GM18867 (cell line): Measurements from ENCODE around the gene DENND5A.

Experiments used
- ATAC-seq: cut with Tn5 transposase; IDR thresholded peaks from one replicate; pipeline ENCODE4 v1.9.1; 2021; ENCODE audit warnings: mild to moderate bottlenecking, moderate library complexity; ENCODE audit not compliant: unreplicated experiment

Gene DENND5A

GRCh38 chr11:9265211-9266131 lies at the start of gene DENND5A:
Gene DENND5A, minus strand, starts transcription at chr11:9265350. Its CDS starts 281 bp downstream, at chr11:9265069.
- ATAC-seq: peak; percentile 42

DNA sequence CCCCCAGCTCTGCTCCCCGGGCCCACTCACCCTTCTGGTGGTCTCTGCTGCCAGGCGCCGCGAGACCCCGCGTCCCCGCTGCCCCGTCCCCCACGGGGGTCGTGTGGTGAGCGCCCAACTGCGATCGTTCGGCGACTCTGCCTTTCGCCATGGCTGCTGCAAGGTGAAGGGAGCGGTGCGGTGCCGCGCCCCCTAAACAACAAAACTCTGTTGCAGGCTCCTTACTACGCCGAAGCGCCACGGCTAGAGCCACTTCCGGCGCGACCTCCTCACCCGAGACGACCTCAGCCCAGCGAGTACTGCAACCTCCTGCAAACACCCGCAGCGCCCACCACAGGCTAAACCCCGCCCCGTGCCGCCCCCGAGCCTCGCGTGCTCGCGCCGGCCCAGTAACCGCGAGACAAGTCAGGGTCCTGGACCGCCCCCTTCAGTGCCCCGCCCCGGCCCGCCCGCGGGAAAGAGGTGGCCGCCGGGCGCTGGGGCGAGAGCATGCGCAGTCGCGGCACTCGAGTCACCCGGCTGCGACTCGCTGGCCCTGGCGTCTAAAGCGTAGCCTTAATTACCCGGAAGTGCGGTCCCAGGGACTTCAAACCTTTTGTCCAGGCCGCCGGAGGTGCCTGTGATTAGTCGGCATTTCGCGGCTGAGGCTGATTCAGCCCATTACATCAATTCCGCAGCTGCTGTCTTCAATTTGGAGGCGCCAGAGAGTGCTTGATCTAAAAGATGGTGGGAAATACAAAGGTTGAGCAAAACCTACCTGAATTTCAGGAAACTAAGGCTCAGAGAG lies 49.3 kb upstream of the DENND5A start, which contains the start of gene TMEM41B:
TMEM41B (minus strand) TSS at position 303 of the 787 bp plus-strand sequence; CDS start at position 151, 152 bp downstream.
- ATAC-seq: peak; percentile 96

GRCh38 chr11:9313648-9314290 lies 48.6 kb upstream of the DENND5A start:
- ATAC-seq: peak; percentile 20

DNA sequence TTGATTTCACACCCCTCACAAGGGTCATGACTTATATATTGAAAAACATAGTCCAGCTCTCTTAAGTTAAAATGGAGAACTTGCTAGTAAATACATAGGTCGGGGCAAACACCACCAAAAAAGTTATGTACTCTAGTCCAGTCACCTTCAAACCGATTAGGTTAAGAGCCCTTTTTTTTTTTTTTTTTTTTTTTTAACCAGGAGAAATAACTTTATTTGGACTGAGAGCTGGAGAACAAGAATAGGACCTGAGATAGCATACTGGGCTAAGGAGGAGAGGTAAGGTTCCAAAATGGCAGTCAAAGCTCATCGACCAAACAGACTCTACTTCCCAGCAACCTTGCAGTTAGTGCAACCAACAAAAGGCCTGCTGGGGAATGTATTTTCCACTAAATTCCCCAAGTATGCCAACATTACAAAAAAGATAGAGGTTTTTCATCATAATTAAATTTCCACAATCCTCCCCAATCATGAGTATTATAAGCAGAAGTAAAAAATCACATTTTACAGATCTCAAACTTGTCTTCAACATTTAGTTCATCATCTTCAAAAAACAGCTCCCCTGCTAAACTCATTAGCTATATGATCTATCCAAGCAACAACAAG lies 45.4 kb upstream of the DENND5A start:
- ATAC-seq: no peak

GRCh38 chr11:9304178-9304577 lies 39.0 kb upstream of the DENND5A start:
- ATAC-seq: no peak

DNA sequence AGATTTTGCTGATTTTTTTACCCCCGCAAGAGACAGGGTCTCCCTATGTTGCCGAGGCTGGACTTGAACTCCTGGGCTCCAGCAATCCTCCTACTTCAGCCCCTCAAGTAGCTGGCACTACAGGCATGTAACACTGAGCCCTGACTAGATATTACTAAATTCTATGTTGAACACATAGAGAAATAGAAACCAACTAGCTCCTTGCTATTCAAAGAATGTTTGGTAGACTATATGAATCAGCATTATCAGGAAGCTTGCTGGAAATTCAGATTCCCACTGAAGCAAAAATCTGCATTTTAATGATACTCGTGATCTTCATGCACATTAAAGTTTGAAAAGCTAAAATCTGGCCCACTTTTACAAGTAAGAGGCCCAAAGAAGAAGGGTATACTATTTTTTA lies 37.3 kb upstream of the DENND5A start:
- no peak for ATAC-seq

DNA sequence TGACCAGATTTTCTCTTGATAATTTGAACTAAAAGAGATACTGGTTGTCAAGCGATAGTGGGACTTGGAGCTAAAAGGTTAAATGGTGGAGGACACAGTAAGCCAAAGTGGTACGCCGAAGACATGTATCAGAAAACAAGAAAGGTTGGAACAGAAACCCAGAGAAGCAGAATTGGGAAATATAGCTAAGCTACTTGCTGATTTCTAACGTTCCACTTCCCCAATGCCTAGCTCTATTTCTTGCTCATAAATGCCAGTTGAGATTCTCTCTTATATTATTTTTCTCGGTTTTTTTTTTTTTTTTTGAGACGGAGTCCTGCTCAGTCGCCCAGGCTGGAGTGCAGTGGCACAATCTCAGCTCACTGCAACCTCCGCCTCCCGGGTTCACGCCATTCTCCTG lies 36.6 kb upstream of the DENND5A start:
- no peak for ATAC-seq

GRCh38 chr11:9293646-9294045 lies 28.5 kb upstream of the DENND5A start:
- ATAC-seq: no peak

DNA sequence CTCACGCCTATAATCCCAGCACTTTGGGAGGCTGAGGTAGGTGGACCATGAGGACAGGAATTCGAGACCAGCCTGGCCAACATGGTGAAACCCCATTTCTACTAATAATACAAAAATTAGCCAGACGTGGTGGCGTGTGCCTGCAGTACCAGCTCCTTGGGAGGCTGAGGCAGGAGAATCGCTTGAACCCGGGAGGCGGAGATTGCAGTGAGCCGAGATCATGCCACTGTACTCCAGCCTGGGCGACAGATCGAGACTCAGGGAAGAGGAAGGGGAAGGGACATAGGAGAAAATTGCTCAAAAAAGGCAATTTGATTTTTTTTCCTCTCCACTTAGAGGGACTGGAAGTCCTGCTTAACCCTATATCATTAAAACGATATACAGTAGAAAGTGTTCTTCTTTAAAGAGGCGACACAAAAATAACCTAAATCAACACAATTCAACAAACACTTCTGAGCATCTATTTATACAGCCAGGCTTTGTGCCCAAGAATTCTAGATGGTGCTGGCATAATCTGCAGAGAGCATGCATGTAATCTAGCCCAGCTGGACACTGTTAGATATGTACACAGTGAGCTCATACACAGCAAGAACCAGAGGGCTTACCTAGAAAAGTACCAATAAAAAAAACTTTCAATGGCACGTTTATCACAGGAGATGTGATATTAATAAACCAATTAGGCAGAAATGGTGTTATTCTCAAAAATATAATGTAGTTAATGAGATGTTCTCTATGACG lies 20.9 kb upstream of the DENND5A start:
- ATAC-seq: no peak

- peak; percentile 92 for ATAC-seq
Measured at GRCh38 chr11:9280655-9281301, 15.6 kb upstream of the DENND5A start.

- ATAC-seq: no peak
Measured at GRCh38 chr11:9277176-9277575, 12.0 kb upstream of the DENND5A start.

GRCh38 chr11:9276571-9276970 lies 11.4 kb upstream of the DENND5A start:
- no peak for ATAC-seq

- no peak for ATAC-seq
Measured at GRCh38 chr11:9274499-9275258, 9.5 kb upstream of the DENND5A start.

DNA sequence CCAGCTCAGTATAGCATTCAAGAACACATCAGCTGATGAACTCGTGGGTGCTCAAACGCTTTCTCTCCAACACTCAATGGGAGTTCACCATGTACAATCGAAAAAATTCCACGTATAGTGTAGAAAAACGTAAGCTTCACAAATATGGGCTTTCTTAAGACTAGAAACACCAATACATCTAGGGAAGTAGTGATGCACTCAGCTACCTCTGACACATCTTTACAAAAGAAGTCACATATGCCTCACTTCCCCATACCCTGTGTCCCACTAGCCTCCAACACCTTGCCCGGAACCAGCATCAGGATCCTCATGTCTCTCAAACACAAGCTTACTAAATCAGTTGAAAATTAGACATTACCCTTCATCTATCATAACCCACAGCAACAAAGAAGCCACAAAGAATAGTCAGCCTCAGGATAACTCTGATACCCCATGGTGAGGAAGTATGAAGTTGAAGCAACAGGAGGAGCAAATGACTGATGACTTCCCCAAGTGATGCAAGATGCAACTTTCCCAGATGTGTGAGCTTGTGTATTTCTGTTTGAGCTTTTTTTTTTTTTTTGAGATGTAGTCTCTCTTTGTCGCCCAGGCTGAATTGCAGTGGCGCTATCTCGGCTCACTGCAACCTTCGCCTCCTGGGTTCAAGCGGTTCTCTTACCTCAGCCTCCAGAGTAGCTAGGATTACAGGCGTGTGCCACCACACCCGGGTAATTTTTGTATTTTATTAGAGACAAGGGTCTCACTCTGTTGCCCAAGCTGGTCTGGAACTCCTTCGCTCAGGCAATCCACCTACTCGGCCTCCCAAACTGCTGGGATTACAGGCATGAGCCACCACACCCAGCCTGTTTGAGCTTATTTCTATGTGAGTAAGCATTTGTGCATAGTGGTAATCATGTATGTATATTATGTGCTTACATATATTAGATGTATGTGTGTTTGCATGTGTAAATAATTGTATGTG lies 8.5 kb upstream of the DENND5A start:
- no peak for ATAC-seq

DNA sequence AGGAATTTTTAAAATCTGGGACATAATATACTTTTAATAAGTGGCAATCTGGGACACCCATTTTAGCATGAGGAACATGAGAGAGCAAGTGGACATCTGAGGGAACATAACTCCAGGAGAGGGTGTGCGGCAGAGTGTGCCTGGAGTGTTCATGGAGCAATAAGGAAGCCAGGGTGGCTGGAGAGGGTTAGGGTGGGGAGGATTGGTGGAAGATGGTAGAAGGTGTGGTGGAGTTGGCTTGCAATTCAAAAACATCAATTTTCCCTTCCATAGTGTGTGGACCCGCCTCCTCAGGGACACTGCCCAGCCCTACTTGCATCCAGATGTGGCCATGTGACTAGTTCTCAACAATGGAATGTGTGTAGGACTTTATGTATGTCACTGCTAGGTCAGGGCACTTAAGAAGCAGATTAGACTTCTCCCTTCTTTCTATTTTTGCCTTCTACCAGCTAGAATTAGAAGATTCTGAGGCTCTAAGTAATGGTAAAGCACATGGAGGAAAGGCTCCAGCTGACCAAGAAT lies 4.4 kb upstream of the DENND5A start:
- ATAC-seq: no peak

DNA sequence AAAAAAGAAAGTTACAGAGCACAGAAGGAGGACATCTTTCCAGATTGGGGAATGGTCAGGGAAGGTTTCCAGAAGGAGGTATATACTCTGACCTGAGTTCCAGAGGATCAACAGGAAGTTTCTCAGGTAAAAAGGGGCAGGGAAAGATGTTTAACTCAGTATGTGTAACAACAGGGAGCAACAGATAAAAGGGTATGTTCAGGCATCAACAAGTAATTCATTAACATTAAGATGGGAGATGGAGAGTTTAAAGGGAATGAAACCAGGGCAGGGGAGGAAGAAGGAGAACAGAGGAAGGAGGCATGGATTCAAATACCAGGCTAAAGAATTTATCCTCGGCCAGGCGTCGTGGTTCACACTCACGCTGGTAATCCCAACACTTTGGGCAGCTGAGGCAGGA lies 2.5 kb upstream of the DENND5A start:
- ATAC-seq: no peak

DNA sequence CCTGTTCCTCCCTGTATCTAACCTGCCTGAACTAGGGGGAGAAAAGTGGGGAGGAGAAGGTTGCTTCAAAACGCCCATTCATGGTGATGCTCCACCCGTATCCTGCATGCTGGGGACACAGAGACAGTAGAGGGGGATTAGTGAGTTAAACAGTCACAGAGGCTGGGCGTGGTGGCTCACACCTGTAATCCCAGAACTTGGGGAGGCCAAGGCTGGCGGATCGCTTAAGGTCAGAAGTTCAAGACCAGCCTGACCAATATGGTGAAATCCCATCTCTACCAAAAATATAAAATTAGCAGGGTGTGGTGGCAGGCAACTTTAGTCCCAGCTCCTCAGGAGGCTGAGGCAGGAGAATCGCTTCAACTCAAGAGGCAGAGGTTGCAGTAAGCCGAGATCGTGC lies 1.8 kb upstream of the DENND5A start:
- no peak for ATAC-seq
